GM12874 (cell line): ENCODE measurements around the gene GRPR.

Experiments
- CTCF ChIP-seq: IDR thresholded peaks from 2 replicates; pipeline ENCODE4 v1.5.1; 2011; ENCODE audit warnings: low read depth, mild to moderate bottlenecking, control low read depth, low read length, moderate library complexity; ENCODE audit not compliant: insufficient read depth

Gene GRPR

GRCh38 chrX:16199343-16199742 lies 76.0 kb downstream of the GRPR start:
- TF ChIP-seq CTCF = no peak

GRCh38 chrX:16202943-16203342 lies 79.6 kb downstream of the GRPR start:
- TF ChIP-seq CTCF = no peak
